A549 (cell line): ENCODE measurements around the gene KRTAP17-1.

Experiments used
- MAZ ChIP-seq: fragments of 150-350 bp; IDR thresholded peaks from 2 replicates; pipeline ENCODE4 v1.6.1; 2014; ENCODE audit warnings: antibody characterized with exemption, low read depth, low read length, borderline replicate concordance
- NR3C1 ChIP-seq: fragments of >200 bp; sonication (Bioruptor Twin); formaldehyde crosslinking; IDR thresholded peaks from 3 replicates; pipeline ENCODE4 v1.6.1; 2017
- TF ChIP-seq, protein P1 (sequence below): fragments of 150-350 bp; IDR thresholded peaks from 2 replicates; pipeline ENCODE4 v1.6.1; 2014; ENCODE audit warnings: low read depth, mild to moderate bottlenecking, low read length

GRCh38 chr17:41284546-41284945, 31.0 kb downstream of the KRTAP17-1 start:
- TF ChIP-seq NR3C1 (no peak), MAZ (no peak)
- TF ChIP-seq, protein P1, sequence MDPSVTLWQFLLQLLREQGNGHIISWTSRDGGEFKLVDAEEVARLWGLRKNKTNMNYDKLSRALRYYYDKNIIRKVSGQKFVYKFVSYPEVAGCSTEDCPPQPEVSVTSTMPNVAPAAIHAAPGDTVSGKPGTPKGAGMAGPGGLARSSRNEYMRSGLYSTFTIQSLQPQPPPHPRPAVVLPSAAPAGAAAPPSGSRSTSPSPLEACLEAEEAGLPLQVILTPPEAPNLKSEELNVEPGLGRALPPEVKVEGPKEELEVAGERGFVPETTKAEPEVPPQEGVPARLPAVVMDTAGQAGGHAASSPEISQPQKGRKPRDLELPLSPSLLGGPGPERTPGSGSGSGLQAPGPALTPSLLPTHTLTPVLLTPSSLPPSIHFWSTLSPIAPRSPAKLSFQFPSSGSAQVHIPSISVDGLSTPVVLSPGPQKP, result no peak
